Right lobe of liver (tissue), 6 donors: ENCODE data around the gene KLF15. TPM values are rescaled to one million over a fixed set of nuclear protein-coding genes. Genes with fewer than 3 reads are reported as not detected.
"Not testable (repeated sequence)": the region's sequence is repeated elsewhere in the genome, so short reads cannot be mapped to it uniquely, and the experiment has no call there.

ENCODE experiments used
- ATAC-seq, 4 donors: fragments of 200-7000 bp; cut with Tn5 transposase; one replicate each; pipeline ENCODE4 v1.9.1; 2020; ENCODE audit warnings: mild to moderate bottlenecking in 4 of 4, moderate library complexity in 4 of 4
- DNase-seq, 3 donors: peaks; one replicate each; pipeline ENCODE4 v3.0.0-alpha.2; 2020
- H3K27ac ChIP-seq, 3 donors: fragments of 200-600 bp; one replicate each; pipeline ENCODE4 v1.8.0; 2022
- H3K27me3 ChIP-seq, 2 donors: fragments of 200-600 bp; one replicate each; pipeline ENCODE4 v1.8.0; 2022
- H3K36me3 ChIP-seq, 4 donors: fragments of 200-600 bp; sonication (generic) in 1 of 4; one replicate each; pipeline versions ENCODE4 v1.5.1 to v1.8.0; 2017 to 2022; ENCODE audit warnings: control low read depth in 1 of 4
- H3K4me1 ChIP-seq, 4 donors: fragments of 200-600 bp; sonication (generic) in 1 of 4; one replicate each; pipeline versions ENCODE4 v1.5.1 to v1.8.0; 2017 to 2022; ENCODE audit warnings: control low read depth in 1 of 4
- H3K4me3 ChIP-seq, 3 donors: fragments of 200-600 bp; one replicate each; pipeline ENCODE4 v1.8.0; 2022
- H3K9me3 ChIP-seq, 4 donors: fragments of 200-600 bp; sonication (generic) in 1 of 4; one replicate each; pipeline versions ENCODE4 v1.5.1 to v1.8.0; 2017 to 2022; ENCODE audit warnings: control low read depth in 1 of 4
- CTCF ChIP-seq, 4 donors: fragments of 200-600 bp in 3 of 4; fragments of 450-650 bp in 1 of 4; IDR thresholded peaks; one replicate each; pipeline versions ENCODE4 v1.5.1 to v1.8.0; 2016 to 2022; ENCODE audit warnings: antibody characterized with exemption in 4 of 4, mild to moderate bottlenecking in 2 of 4
- POLR2A ChIP-seq: fragments of 450-650 bp; IDR thresholded peaks from one replicate; pipeline ENCODE4 v1.6.1; 2017; ENCODE audit warnings: antibody characterized with exemption, mild to moderate bottlenecking
- WGBS: methylation state at CpG from one replicate; pipeline ENCODE4 v1.1.6; 2018; ENCODE audit warnings: low coverage, low lambda C conversion rate; ENCODE audit not compliant: insufficient coverage; ENCODE audit errors: missing lambda C conversion rate; 5-methylcytosine and 5-hydroxymethylcytosine counted together
- intact Hi-C, 2 donors: fragments of 100-400 bp; cut with DNase I; formaldehyde crosslinking; loops; one replicate each; pipeline versions ENCODE4 v1.11.2 to v1.14.1; 2022
- total RNA-seq, 6 experiments: library from RNA; depleted of rRNA in 2 of 6; stranded (reverse); fragments of >200 nt in 2 of 6; fragmentation: NEBNext Ultra II Directional in 3 of 6; extraction: Animal tissue kit (Norgen Biotek cat#: 25700) in 3 of 6; gene quantifications; one replicate each; pipeline versions ENCODE4 v1.1.0 to v1.2.4, GENCODE V29; 2016 to 2023
- donor health status: DM: no; HTN: yes; CAD: no.
- donor health status: DM: no; HTN: no; CAD: no.
- donor health status: DM: no; HTN: no; CAD: no.
- donor health status: DM: no; HTN: yes; CAD: no.
- donor health status: DM: no; HTN: yes; CAD: no.

The KLF15 gene
- total RNA-seq, 6 experiments from 2014 or later: 14.4 to 112 (median 89.3) TPM

GRCh38 chr3:126339466-126339865 lies 17.7 kb downstream of the KLF15 start:
- TF ChIP-seq CTCF (IDR thresholded peaks at IDR 0.05) (no peak), POLR2A (no peak)
- no peak for DNase-seq

GRCh38 chr3:126338790-126339288 lies 18.4 kb downstream of the KLF15 start:
- no peaks in the 10 kb centered on the region for H3K9me3 ChIP-seq
- no peak for TF ChIP-seq POLR2A
- TF ChIP-seq CTCF (IDR thresholded peaks at IDR 0.05): no peak
- H3K27me3 ChIP-seq: no peaks in the 10 kb centered on the region
- DNase-seq (peak in 2 of 3 donors; percentile 52 to 56), ATAC-seq (no peak)
- no peak overlapping the region for H3K4me3 ChIP-seq
- WGBS: 49% methylated on average over 9 of the region's 15 CpGs
- no peaks in the 10 kb centered on the region for H3K36me3 ChIP-seq
- peaks cover 0 to 35% (median 15%) of the 10 kb centered on the region in 4 donors for H3K4me1 ChIP-seq
- intact Hi-C loops: no loop called here
- peak overlapping the region in 1 of 3 donors; percentile 3 for H3K27ac ChIP-seq

More at GRCh38 chr3:126339466-126339865, 17.7 kb downstream of the KLF15 start:
- no peaks in the 10 kb centered on the region for H3K36me3 ChIP-seq
- ATAC-seq: no peak
- H3K4me3 ChIP-seq: no peak overlapping the region
- no peaks in the 10 kb centered on the region for H3K27me3 ChIP-seq
- H3K27ac ChIP-seq: peak overlapping the region in 2 of 3 donors; percentile 89 to 95
- intact Hi-C loops: no loop called here
- WGBS: 69% methylated on average over 4 of the region's 4 CpGs
- H3K4me1 ChIP-seq: peaks cover 0 to 41% (median 18%) of the 10 kb centered on the region in 4 donors
- no peaks in the 10 kb centered on the region for H3K9me3 ChIP-seq

GRCh38 chr3:126337980-126338651 lies 19.1 kb downstream of the KLF15 start:
- intact Hi-C loops: no loop called here
- ATAC-seq (no peak), DNase-seq (peak in 2 of 3 donors; percentile 47 to 50)
- TF ChIP-seq CTCF (IDR thresholded peaks at IDR 0.05) (no peak), POLR2A (no peak)
- Histone ChIP-seq H3K4me1 (peaks cover 0 to 28% (median 12%) of the 10 kb centered on the region in 4 donors), H3K27me3 (no peaks in the 10 kb centered on the region), H3K4me3 (no peak overlapping the region), H3K27ac (no peak overlapping the region), H3K36me3 (no peaks in the 10 kb centered on the region), H3K9me3 (no peaks in the 10 kb centered on the region)
- WGBS: 83% methylated on average over 6 of the region's 11 CpGs

- ATAC-seq, H3K27me3 ChIP-seq, H3K27ac ChIP-seq, intact Hi-C loops, H3K4me3 ChIP-seq, H3K4me1 ChIP-seq, H3K36me3 ChIP-seq: not testable (repeated sequence)
- WGBS: no CpG with 5 or more reads among the region's 15 CpGs
- peaks cover 0 to 11% (median 0%) of the 10 kb centered on the region in 4 donors for H3K9me3 ChIP-seq
- DNase-seq: peak in 2 of 3 donors; percentile 16 to 20
Observed at GRCh38 chr3:126331812-126332336, 25.3 kb downstream of the KLF15 start.
